Testis (tissue), 2 donors: ENCODE measurements around the gene RAPH1.

Experiments
- POLR2A ChIP-seq: fragments of 450-650 bp; IDR thresholded peaks from one replicate; pipeline ENCODE4 v1.6.1; 2017; ENCODE audit warnings: antibody characterized with exemption, mild to moderate bottlenecking, moderate library complexity
- TF ChIP-seq, protein P1 (sequence below), 3 experiments: fragments of 450-650 bp in 2 of 3; fragments of 200-600 bp in 1 of 3; sonication (generic) in 1 of 3; IDR thresholded peaks; one replicate each; pipeline ENCODE4 v1.5.1; 2016 to 2019; ENCODE audit warnings: antibody characterized with exemption in 3 of 3, mild to moderate bottlenecking in 2 of 3, moderate library complexity in 1 of 3

GRCh38 chr2:203359450-203359849 lies 175.7 kb downstream of the RAPH1 start:
- TF ChIP-seq, protein P1, sequence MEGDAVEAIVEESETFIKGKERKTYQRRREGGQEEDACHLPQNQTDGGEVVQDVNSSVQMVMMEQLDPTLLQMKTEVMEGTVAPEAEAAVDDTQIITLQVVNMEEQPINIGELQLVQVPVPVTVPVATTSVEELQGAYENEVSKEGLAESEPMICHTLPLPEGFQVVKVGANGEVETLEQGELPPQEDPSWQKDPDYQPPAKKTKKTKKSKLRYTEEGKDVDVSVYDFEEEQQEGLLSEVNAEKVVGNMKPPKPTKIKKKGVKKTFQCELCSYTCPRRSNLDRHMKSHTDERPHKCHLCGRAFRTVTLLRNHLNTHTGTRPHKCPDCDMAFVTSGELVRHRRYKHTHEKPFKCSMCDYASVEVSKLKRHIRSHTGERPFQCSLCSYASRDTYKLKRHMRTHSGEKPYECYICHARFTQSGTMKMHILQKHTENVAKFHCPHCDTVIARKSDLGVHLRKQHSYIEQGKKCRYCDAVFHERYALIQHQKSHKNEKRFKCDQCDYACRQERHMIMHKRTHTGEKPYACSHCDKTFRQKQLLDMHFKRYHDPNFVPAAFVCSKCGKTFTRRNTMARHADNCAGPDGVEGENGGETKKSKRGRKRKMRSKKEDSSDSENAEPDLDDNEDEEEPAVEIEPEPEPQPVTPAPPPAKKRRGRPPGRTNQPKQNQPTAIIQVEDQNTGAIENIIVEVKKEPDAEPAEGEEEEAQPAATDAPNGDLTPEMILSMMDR (IDR thresholded peaks at IDR 0.05): no peak
- TF ChIP-seq POLR2A: no peak
